K562 (cell line): ENCODE results near the gene TMIGD2. TPM values are rescaled to one million over a fixed set of nuclear protein-coding genes. Genes with fewer than 3 reads are reported as not detected.
A peak's percentile ranks its signal among the peaks of the same experiment; 100 is the strongest.

ENCODE experiments used
- ARHGAP35 ChIP-seq: fragments of 450-650 bp; IDR thresholded peaks from 2 replicates; pipeline ENCODE4 v1.6.1; 2018; ENCODE audit not compliant: partially characterized antibody
- ARID1B ChIP-seq: fragments of 450-650 bp; IDR thresholded peaks from 2 replicates; pipeline ENCODE4 v1.6.1; 2016; ENCODE audit warnings: antibody characterized with exemption, mild to moderate bottlenecking, inconsistent platforms
- FOXM1 ChIP-seq, 2 experiments: fragments of 450-650 bp in 1 of 2; sonication (generic) in 1 of 2; formaldehyde crosslinking in 1 of 2; IDR thresholded peaks; 2 replicates each; pipeline versions ENCODE4 v1.6.1 to v1.9.0; 2017 to 2022; ENCODE audit warnings: low read depth in 2 of 2, mild to moderate bottlenecking in 2 of 2, missing genetic modification reagents in 1 of 2, moderate library complexity in 1 of 2
- HMBOX1 ChIP-seq: sonication (generic); IDR thresholded peaks from 2 replicates; pipeline ENCODE4 v1.6.1; 2016
- HNRNPK ChIP-seq: fragments of 200-400 bp; formaldehyde crosslinking; IDR thresholded peaks from one replicate; pipeline ENCODE4 v1.6.1; 2018; ENCODE audit warnings: mild to moderate bottlenecking, low read depth, low read length; ENCODE audit not compliant: poor library complexity, severe bottlenecking
- MAFF ChIP-seq: IDR thresholded peaks from 2 replicates; pipeline ENCODE4 v1.6.1; 2012; ENCODE audit warnings: low read length, improper control_type of control experiment
- MAFK ChIP-seq: IDR thresholded peaks from 2 replicates; pipeline ENCODE4 v1.6.1; 2011; ENCODE audit warnings: low read length, improper control_type of control experiment
- POU5F1 ChIP-seq: fragments of 150-350 bp; IDR thresholded peaks from 2 replicates; pipeline ENCODE4 v1.6.1; 2014; ENCODE audit warnings: borderline replicate concordance, low read length, low read depth, mild to moderate bottlenecking; ENCODE audit not compliant: partially characterized antibody
- PPARD ChIP-seq: fragments of 250-450 bp; sonication (Bioruptor Pico); IDR thresholded peaks from 2 replicates; pipeline ENCODE4 v1.8.0; 2022; ENCODE audit warnings: inconsistent platforms, mild to moderate bottlenecking, moderate library complexity
- SOX6 ChIP-seq: fragments of 450-650 bp; IDR thresholded peaks from 2 replicates; pipeline ENCODE4 v1.6.1; 2014; ENCODE audit warnings: mild to moderate bottlenecking
- TCF15 ChIP-seq: fragments of 250-450 bp; sonication (Bioruptor Pico); IDR thresholded peaks from 2 replicates; pipeline ENCODE4 v1.8.0; 2022; ENCODE audit warnings: moderate library complexity, mild to moderate bottlenecking, inconsistent platforms
- TOE1 ChIP-seq, 2 experiments: fragments of 450-650 bp in 1 of 2; sonication (generic) in 1 of 2; formaldehyde crosslinking in 1 of 2; IDR thresholded peaks; 2 replicates each; pipeline versions ENCODE4 v1.7.1 to v1.8.0; 2016 to 2022; ENCODE audit warnings: borderline replicate concordance in 2 of 2, mild to moderate bottlenecking in 2 of 2, antibody characterized with exemption in 1 of 2, inconsistent platforms in 1 of 2, low read depth in 1 of 2, missing genetic modification reagents in 1 of 2, moderate library complexity in 1 of 2
- ZNF23 ChIP-seq: fragments of 250-450 bp; sonication (Bioruptor Pico); IDR thresholded peaks from 2 replicates; pipeline ENCODE4 v1.4.0; 2020; ENCODE audit warnings: mild to moderate bottlenecking
- ZNF263 ChIP-seq: sonication (generic); formaldehyde crosslinking; IDR thresholded peaks from 2 replicates; pipeline ENCODE4 v1.8.0; 2022; ENCODE audit warnings: mild to moderate bottlenecking, missing genetic modification reagents, borderline replicate concordance
- polyA plus RNA-seq, 8 experiments: library from polyadenylated mRNA; depleted of rRNA in 4 of 8; stranded (reverse) in 5 of 8; unstranded in 3 of 8; fragments of >200 nt; fragmentation: Nextera tagmentation in 2 of 8; fragmentation: Illumina TruSeq in 1 of 8; extraction: Ambion mirVana in 2 of 8; extraction: Trizol in 1 of 8; gene quantifications; 2 replicates each; pipeline versions ENCODE4 v1.2.1 to v1.2.3, GENCODE V29; 2011 to 2014; ENCODE audit warnings: inconsistent platforms in 1 of 8, missing spikeins in 1 of 8
- total RNA-seq, 7 experiments: library from RNA; depleted of rRNA in 6 of 7; stranded (reverse); fragments of >200 nt in 6 of 7; fragmentation: Illumina TruSeq in 2 of 7; extraction: Trizol in 2 of 7; gene quantifications; 2 replicates each; pipeline versions ENCODE4 v1.2.1 to v1.2.3, GENCODE V29; 2011 to 2021; ENCODE audit warnings: low replicate concordance in 1 of 7

TMIGD2 gene
- total and polyA plus RNA-seq, 9 of the 15 experiments (the other 6 are each of a cell fraction or from before 2014, with no cell fraction given): not detected

- 0 out of 2 replicates have a peak, but pooled peaks have one; percentile 82 for TF ChIP-seq ZNF263 (CRISPR knock-in tag)
- no peak for TF ChIP-seq TCF15 (CRISPR knock-in tag)
- TF ChIP-seq FOXM1 (IDR thresholded peaks at IDR 0.05; ENCODE audit: low read depth): no peak
- no peak for TF ChIP-seq FOXM1 (CRISPR knock-in tag; IDR thresholded peaks at IDR 0.05; ENCODE audit: low read depth)
- TF ChIP-seq SOX6: no peak
- TF ChIP-seq MAFK: no peak
- TF ChIP-seq ARID1B: peak; percentile 69
- TF ChIP-seq ARHGAP35: no peak
- no peak for TF ChIP-seq TOE1 (IDR thresholded peaks at IDR 0.05; ENCODE audit: borderline replicate concordance)
- TF ChIP-seq TOE1 (CRISPR knock-in tag; IDR thresholded peaks at IDR 0.05; ENCODE audit: borderline replicate concordance, low read depth): no peak
- no peak for TF ChIP-seq ZNF23
- no peak for TF ChIP-seq PPARD
- no peak for TF ChIP-seq MAFF
- TF ChIP-seq POU5F1: no peak
- no peak for TF ChIP-seq HNRNPK
- TF ChIP-seq HMBOX1: peak; percentile 63
Observed at GRCh38 chr19:4310247-4311121, 8.3 kb upstream of the TMIGD2 start (continued).
